ENCODE measurements around the gene XRCC5.

DNA sequence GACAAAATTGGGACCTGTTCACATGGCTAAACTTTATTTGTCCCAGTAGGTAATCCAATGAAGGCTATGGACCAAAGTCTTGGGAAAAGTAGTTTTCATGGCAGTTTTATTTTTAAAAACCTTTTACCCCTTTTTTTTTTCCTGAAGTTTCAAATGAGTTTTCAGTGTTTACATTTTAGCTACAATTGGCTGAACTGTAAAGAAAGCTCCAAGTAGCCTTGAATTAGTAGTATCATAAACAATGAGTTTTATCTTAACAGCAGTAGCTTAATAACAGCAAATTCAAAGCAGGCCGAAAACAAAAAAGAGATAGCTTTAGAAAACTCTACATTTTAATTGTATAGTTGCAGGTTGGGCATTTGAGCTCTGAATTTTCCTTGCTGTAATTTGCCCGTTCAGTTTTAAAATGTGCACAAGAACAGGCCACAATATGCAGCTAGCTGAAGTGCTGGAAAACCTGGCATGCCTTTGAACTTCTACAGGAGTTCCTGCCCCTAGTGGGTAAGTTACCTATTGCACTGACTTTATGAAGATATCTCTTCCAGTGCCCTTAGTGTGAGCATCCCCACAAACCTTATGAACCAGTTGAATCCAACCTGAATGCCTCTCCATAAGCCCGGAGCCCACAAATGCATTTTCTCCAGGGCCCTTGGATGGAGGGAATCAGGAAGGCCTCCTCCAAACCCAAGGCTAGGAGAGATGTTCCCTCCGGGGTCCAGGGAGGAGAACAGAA is 106.7 kb downstream of the XRCC5 start:
- TF ChIP-seq CTCF (conservative IDR thresholded peaks at IDR 0.05 in 1 of 2, IDR thresholded peaks at IDR 0.05 in 1 of 2; ENCODE audit: low read depth in 1 of 2, low read length in 2 of 2) = peak; percentile 15 to 43
- TF ChIP-seq EZH2 (IDR thresholded peaks at IDR 0.05; ENCODE audit: low read length, missing control alignments) = no peak
